Osteoblast (primary cell): ENCODE data around the gene EFCAB8. TPM values are rescaled to one million over a fixed set of nuclear protein-coding genes. Genes with fewer than 3 reads are reported as not detected.

Experiments
- DNase-seq: peaks from one replicate; pipeline ENCODE4 v3.0.0; 2011; ENCODE audit warnings: low spot score, mixed read lengths; ENCODE audit not compliant: insufficient read length; ENCODE audit errors: missing footprints
- H2AFZ ChIP-seq: 2 replicates; pipeline ENCODE4 v1.6.0; 2011; ENCODE audit warnings: mild to moderate bottlenecking, low read length
- H3K27ac ChIP-seq: 2 replicates; pipeline ENCODE4 v1.5.1; 2011; ENCODE audit warnings: mild to moderate bottlenecking, low read depth, low read length, moderate library complexity
- H3K27me3 ChIP-seq: 2 replicates; pipeline ENCODE4 v1.6.0; 2012; ENCODE audit warnings: mild to moderate bottlenecking, control low read depth, inconsistent platforms, low read length, moderate library complexity; ENCODE audit not compliant: insufficient read depth
- H3K36me3 ChIP-seq: 2 replicates; pipeline ENCODE4 v1.5.1; 2011; ENCODE audit warnings: mild to moderate bottlenecking, low read length, control low read depth, moderate library complexity; ENCODE audit not compliant: insufficient read depth
- H3K4me1 ChIP-seq: 2 replicates; pipeline ENCODE4 v1.5.1; 2011; ENCODE audit warnings: mild to moderate bottlenecking, low read length, control low read depth, moderate library complexity; ENCODE audit not compliant: insufficient read depth
- H3K4me2 ChIP-seq: 2 replicates; pipeline ENCODE4 v1.6.0; 2011; ENCODE audit warnings: mild to moderate bottlenecking, low read length; ENCODE audit not compliant: insufficient read depth
- H3K4me3 ChIP-seq: fragments of 200-600 bp; sonication (generic); 3 replicates; pipeline ENCODE4 v1.5.1; 2012; ENCODE audit warnings: mild to moderate bottlenecking, low read length, inconsistent platforms; ENCODE audit not compliant: insufficient read depth
- H3K79me2 ChIP-seq: 2 replicates; pipeline ENCODE4 v1.6.0; 2012; ENCODE audit warnings: mild to moderate bottlenecking, low read length, control low read depth, inconsistent platforms; ENCODE audit not compliant: insufficient read depth
- H3K9me3 ChIP-seq: 2 replicates; pipeline ENCODE4 v1.5.1; 2011; ENCODE audit warnings: low read depth, low read length, control low read depth
- H4K20me1 ChIP-seq: 2 replicates; pipeline ENCODE4 v1.6.0; 2012; ENCODE audit warnings: mild to moderate bottlenecking, low read length, control low read depth; ENCODE audit not compliant: insufficient read depth
- total RNA-seq: library from RNA; depleted of rRNA; stranded (reverse); fragments of >200 nt; gene quantifications from 2 replicates; pipeline ENCODE4 v1.2.3, GENCODE V29; 2012
- TF ChIP-seq, protein P1 (sequence below): IDR thresholded peaks from 2 replicates; pipeline ENCODE4 v1.5.1; 2011; ENCODE audit warnings: mild to moderate bottlenecking, low read depth, low read length, moderate library complexity; ENCODE audit errors: extremely low read depth

EFCAB8 gene
- total RNA-seq, 1 donor = 1.4 TPM

DNA sequence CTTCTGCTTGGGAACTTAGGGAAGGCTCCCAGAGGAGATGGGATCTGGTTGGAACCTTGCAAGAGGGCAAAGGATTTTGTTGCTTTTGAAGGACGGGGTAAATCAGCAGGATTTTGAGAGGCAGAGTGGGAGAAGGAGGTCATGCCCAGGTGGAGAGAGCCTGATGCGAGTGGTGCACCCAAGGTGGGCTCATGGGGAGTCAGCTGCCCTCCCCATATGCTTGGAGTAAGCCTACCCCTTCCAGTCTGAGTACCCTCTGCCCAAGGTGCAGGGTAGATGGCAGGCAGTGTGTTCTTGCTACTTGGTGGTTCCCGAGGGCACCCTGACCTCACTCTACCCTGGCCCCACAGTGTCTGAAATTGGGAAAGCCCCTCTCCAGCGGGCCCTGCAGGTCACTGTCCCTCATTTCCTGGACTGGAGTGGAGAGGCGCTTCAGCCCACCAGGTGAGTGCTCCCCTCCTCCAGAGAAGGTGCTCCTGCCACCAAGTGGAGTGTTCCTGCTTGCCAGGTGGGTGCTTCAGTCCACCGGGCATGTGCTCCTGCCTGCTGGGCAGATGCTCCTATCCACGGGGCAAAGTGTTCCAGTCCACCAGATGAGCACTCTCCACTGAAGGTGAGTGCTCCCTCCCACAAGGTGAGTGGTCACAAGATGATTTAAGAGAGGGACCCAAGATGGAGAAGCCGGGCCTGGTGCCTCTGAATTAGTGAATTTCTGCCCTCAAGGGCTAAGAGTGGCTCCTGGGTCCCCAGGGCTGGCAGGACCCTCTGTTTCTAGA lies 152.1 kb downstream of the EFCAB8 start:
- Histone ChIP-seq H3K27me3 (peaks cover 5% of the 10 kb centered on the region), H3K27ac (no peak overlapping the region), H3K36me3 (no peaks in the 10 kb centered on the region), H4K20me1 (no peaks in the 10 kb centered on the region), H3K9me3 (no peaks in the 10 kb centered on the region), H3K4me3 (no peak overlapping the region), H2AFZ (no peak overlapping the region), H3K4me2 (no peak overlapping the region), H3K4me1 (no peaks in the 10 kb centered on the region), H3K79me2 (no peaks in the 10 kb centered on the region)
- TF ChIP-seq, protein P1, sequence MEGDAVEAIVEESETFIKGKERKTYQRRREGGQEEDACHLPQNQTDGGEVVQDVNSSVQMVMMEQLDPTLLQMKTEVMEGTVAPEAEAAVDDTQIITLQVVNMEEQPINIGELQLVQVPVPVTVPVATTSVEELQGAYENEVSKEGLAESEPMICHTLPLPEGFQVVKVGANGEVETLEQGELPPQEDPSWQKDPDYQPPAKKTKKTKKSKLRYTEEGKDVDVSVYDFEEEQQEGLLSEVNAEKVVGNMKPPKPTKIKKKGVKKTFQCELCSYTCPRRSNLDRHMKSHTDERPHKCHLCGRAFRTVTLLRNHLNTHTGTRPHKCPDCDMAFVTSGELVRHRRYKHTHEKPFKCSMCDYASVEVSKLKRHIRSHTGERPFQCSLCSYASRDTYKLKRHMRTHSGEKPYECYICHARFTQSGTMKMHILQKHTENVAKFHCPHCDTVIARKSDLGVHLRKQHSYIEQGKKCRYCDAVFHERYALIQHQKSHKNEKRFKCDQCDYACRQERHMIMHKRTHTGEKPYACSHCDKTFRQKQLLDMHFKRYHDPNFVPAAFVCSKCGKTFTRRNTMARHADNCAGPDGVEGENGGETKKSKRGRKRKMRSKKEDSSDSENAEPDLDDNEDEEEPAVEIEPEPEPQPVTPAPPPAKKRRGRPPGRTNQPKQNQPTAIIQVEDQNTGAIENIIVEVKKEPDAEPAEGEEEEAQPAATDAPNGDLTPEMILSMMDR = no peak
- DNase-seq = peak; percentile 56

Other genes starting within 250 kb of the EFCAB8 start
- gene C20orf203, start 185.0 kb upstream of the EFCAB8 start, total RNA-seq = under 0.01 and 0.29 TPM in 2 replicates
- 61.2 and 69.2 TPM in 2 replicates for gene COMMD7, start 115.5 kb upstream of the EFCAB8 start, total RNA-seq
- 2.4 and 2.5 TPM in 2 replicates for gene DNMT3B, start 96.5 kb upstream of the EFCAB8 start, total RNA-seq
- gene MAPRE1, start 39.0 kb upstream of the EFCAB8 start, total RNA-seq = 74.8 and 80.3 TPM in 2 replicates
- gene SUN5, start 145.5 kb downstream of the EFCAB8 start, total RNA-seq = not detected in 2 replicates
- not detected in 2 replicates for gene BPIFB2, start 148.8 kb downstream of the EFCAB8 start, total RNA-seq
- not detected in 2 replicates for gene BPIFB6, start 172.7 kb downstream of the EFCAB8 start, total RNA-seq
- not detected in 2 replicates for gene BPIFB3, start 195.0 kb downstream of the EFCAB8 start, total RNA-seq
- gene BPIFB4, start 220.7 kb downstream of the EFCAB8 start, total RNA-seq = not detected in 2 replicates